Endothelial cell (in vitro differentiated cells): ENCODE data around the gene CASK. TPM values are rescaled to one million over a fixed set of nuclear protein-coding genes. Genes with fewer than 3 reads are reported as not detected.
A peak's percentile ranks its signal among the peaks of the same experiment; 100 is the strongest.

ENCODE experiments used
- DNase-seq: peaks from one replicate; pipeline ENCODE4 v3.0.0; 2021; ENCODE audit warnings: low spot score
- H3K27ac Mint-ChIP-seq: one replicate; pipeline ENCODE4 v1.8.0; 2021; ENCODE audit warnings: mixed read lengths, inconsistent platforms; ENCODE audit not compliant: unreplicated experiment
- H3K27me3 Mint-ChIP-seq: one replicate; pipeline ENCODE4 v1.8.0; 2021; ENCODE audit warnings: mild to moderate bottlenecking, moderate library complexity, mixed read lengths, inconsistent platforms; ENCODE audit not compliant: unreplicated experiment
- H3K36me3 Mint-ChIP-seq: one replicate; pipeline ENCODE4 v1.8.0; 2021; ENCODE audit warnings: mild to moderate bottlenecking, low read depth, mixed read lengths, inconsistent platforms; ENCODE audit not compliant: unreplicated experiment
- H3K4me1 Mint-ChIP-seq: one replicate; pipeline ENCODE4 v1.8.0; 2021; ENCODE audit warnings: mild to moderate bottlenecking, mixed read lengths, inconsistent platforms; ENCODE audit not compliant: unreplicated experiment
- H3K4me3 Mint-ChIP-seq: one replicate; pipeline ENCODE4 v1.8.0; 2021; ENCODE audit warnings: mild to moderate bottlenecking, mixed read lengths, inconsistent platforms; ENCODE audit not compliant: unreplicated experiment
- H3K9me3 Mint-ChIP-seq: one replicate; pipeline ENCODE4 v1.8.0; 2021; ENCODE audit warnings: mixed read lengths, inconsistent platforms; ENCODE audit not compliant: unreplicated experiment
- total RNA-seq: library from RNA; stranded (reverse); fragmentation: NEBNext Ultra II Directional; extraction: Animal tissue kit (Norgen Biotek cat#: 25700); gene quantifications from one replicate; pipeline ENCODE4 v1.2.1, GENCODE V29; 2021; ENCODE audit not compliant: unreplicated experiment
- TF ChIP-seq, protein P1 (sequence below): fragments of 200-600 bp; sonication (generic); IDR thresholded peaks from one replicate; pipeline ENCODE4 v1.5.0; 2021; ENCODE audit warnings: antibody characterized with exemption; ENCODE audit not compliant: unreplicated experiment

CASK gene
- total RNA-seq, 1 donor from 2014 or later, result 62.5 TPM

DNA sequence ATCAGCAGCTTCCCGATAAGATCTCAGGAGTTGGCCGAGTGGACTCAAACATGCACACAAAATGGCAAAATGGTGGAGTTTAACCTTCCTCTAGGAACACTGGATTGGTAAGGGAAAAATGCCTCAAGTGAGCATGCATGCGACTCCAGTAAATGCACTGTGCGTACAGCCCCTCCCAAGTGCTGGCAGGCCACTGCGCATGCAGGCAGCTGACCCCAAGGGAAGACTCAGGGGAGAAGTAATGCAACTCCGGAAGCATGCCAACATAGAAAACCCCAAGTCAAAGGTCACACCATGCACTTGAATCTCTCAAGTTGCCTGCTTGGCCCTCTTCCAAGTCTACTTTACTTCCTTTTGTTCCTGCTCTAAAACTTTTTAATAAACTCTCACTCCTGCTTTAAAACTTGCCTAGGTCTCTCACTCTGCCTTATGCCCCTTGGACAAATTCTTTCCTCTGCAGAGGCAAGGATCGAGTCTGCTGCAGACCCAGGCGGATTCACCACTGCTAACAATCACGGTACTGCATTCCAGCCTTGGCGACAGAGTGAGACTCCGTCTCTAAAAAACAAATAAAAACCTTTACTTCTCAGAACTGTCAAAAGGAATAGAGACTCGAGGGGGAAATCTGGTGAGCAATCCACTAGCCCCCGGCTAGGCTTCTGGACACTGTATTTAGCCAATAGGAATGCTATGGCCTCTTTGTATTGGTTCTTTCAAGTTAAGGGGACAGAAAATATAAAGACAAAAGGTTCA lies 442.7 kb downstream of the CASK start:
- Mint-ChIP-seq H3K36me3 (no peaks in the 10 kb centered on the region), H3K9me3 (no peaks in the 10 kb centered on the region), H3K27me3 (no peaks in the 10 kb centered on the region), H3K27ac (no peak overlapping the region), H3K4me1 (no peaks in the 10 kb centered on the region), H3K4me3 (no peak overlapping the region)
- TF ChIP-seq, protein P1, sequence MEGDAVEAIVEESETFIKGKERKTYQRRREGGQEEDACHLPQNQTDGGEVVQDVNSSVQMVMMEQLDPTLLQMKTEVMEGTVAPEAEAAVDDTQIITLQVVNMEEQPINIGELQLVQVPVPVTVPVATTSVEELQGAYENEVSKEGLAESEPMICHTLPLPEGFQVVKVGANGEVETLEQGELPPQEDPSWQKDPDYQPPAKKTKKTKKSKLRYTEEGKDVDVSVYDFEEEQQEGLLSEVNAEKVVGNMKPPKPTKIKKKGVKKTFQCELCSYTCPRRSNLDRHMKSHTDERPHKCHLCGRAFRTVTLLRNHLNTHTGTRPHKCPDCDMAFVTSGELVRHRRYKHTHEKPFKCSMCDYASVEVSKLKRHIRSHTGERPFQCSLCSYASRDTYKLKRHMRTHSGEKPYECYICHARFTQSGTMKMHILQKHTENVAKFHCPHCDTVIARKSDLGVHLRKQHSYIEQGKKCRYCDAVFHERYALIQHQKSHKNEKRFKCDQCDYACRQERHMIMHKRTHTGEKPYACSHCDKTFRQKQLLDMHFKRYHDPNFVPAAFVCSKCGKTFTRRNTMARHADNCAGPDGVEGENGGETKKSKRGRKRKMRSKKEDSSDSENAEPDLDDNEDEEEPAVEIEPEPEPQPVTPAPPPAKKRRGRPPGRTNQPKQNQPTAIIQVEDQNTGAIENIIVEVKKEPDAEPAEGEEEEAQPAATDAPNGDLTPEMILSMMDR, result no peak
- no peak for DNase-seq

DNA sequence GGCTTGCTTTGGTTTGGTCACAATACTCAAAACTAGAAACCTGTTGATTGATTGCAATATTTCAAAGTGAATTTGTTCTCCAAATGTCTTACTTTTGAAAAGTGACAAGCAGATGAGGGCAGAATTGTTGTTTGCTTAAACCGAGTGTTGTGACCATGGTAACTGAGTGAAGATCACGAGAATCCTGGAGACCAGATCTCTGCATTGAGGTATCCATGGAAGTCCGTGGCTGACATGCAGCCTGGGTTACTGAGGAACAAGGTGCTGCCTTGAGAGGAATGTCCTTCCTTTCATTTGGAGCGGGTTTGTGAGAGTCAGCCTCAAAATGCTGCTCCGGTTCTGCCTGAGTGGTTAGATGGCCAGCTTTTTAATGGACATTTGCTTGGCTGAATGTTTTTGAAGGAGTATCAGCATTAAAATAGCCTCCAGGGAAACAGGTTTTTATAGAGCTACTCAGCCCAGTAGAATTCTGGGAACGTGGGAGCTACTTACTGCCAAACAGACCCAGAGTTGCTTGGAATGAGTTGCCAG lies 444.9 kb downstream of the CASK start:
- Mint-ChIP-seq H3K9me3 (no peaks in the 10 kb centered on the region), H3K27ac (no peak overlapping the region), H3K36me3 (no peaks in the 10 kb centered on the region), H3K4me1 (peaks cover 6% of the 10 kb centered on the region), H3K27me3 (no peaks in the 10 kb centered on the region), H3K4me3 (no peak overlapping the region)
- TF ChIP-seq, protein P1, result no peak
- DNase-seq, result no peak

DNA sequence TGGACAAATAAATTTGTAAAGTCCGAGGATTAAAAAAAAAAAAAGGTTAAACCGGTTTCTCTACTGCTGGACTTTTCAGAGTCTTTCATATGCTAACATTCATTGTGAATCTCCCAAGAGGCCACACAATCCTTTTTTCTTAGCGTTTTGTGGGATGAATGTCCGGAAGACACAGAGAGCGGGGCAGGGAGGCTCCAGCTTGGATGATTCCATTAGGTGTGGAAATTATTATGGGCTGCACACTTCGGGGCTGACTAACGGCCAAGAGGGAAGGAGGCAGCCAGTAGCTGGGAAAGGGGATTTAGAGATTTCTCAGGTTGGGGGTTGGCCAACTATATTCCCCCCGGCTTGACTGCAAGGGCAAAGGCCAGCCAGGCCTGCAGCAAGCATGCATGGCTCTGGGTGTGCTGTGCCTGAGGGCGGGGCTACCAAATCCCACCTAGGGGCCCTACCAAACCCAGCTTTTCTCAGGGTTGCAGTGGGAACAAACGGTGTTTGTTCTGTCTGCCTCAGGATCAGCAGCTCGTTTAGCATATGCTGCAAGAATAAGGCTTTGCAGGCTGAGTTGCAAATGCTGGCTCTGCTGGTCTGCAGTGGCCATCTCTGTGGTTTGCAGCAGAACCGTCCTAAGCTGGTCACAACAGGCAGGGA lies 447.6 kb downstream of the CASK start:
- no peak overlapping the region for H3K4me3 Mint-ChIP-seq
- no peaks in the 10 kb centered on the region for H3K27me3 Mint-ChIP-seq
- H3K9me3 Mint-ChIP-seq, result no peaks in the 10 kb centered on the region
- peak overlapping the region; percentile 80 for H3K27ac Mint-ChIP-seq
- TF ChIP-seq, protein P1, result no peak
- no peak for DNase-seq
- peaks cover 6% of the 10 kb centered on the region for H3K4me1 Mint-ChIP-seq
- no peaks in the 10 kb centered on the region for H3K36me3 Mint-ChIP-seq

DNA sequence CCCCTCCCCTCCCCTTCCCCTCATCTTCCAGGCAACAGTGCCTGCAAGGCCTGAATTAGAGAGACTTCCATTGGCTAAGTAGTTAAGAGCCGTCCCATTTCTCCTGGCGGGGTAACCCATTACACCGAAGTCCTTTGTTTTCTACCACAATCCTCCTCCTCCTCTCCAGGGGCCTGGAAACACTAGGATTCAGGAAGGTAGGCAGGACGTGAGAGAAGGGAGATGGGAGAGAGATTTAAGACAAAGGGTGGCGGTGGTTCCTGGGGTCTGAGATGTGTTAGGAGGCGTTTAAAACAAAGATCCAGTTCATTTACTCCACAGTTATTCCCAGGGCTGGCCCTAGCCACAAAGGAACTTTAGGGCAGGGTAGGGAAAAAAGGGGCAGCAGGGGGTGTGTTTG lies 448.2 kb downstream of the CASK start:
- Mint-ChIP-seq H3K27ac (peak overlapping the region; percentile 80), H3K27me3 (no peaks in the 10 kb centered on the region), H3K4me1 (peaks cover 6% of the 10 kb centered on the region), H3K4me3 (no peak overlapping the region), H3K9me3 (no peaks in the 10 kb centered on the region), H3K36me3 (no peaks in the 10 kb centered on the region)
- TF ChIP-seq, protein P1, result no peak
- no peak for DNase-seq

DNA sequence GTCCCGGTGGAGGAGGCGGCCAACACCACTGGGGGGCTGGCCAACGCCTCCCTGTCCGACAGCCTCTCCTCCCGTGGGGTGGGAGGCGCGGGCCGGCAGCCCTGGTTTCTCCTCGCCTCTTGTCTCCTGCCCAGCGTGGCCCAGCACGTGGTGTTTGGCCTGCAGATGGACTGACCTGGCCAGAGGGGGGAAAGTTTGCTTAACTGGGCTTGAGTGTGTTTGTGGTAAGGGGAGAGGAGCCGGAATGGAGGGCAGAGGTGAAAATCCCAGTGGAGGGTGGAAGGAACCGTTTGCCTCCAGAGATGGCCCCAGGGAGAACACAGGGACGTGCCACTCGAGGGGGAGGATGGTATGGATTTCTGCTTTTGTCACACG lies 448.6 kb downstream of the CASK start:
- no peaks in the 10 kb centered on the region for H3K9me3 Mint-ChIP-seq
- DNase-seq, result no peak
- H3K27ac Mint-ChIP-seq, result peak overlapping the region; percentile 80
- H3K36me3 Mint-ChIP-seq, result no peaks in the 10 kb centered on the region
- TF ChIP-seq, protein P1, result no peak
- H3K27me3 Mint-ChIP-seq, result no peaks in the 10 kb centered on the region
- peaks cover 6% of the 10 kb centered on the region for H3K4me1 Mint-ChIP-seq
- H3K4me3 Mint-ChIP-seq, result no peak overlapping the region
